Activated B cell treated with CpG ODN at 0.5 μM for 24 hours (primary cell): ENCODE data around the gene ITGA6. TPM values are rescaled to one million over a fixed set of nuclear protein-coding genes. Genes with fewer than 3 reads are reported as not detected.

Experiments used
- ATAC-seq: fragments of 200-7000 bp; cut with Tn5 transposase; one replicate; pipeline ENCODE4 v1.10.0; 2021; ENCODE audit warnings: low read depth, mild to moderate bottlenecking, moderate library complexity
- CTCF ChIA-PET: fragments of 350-600 bp; sonication (Branson Sonifier 250); formaldehyde crosslinking; loops from one replicate; lab custom pipeline; 2021; ENCODE audit warnings: antibody characterized with exemption; lab: Charles Lee
- POLR2A ChIA-PET: fragments of 350-600 bp; sonication (Branson Sonifier 250); formaldehyde crosslinking; loops from one replicate; lab custom pipeline; 2021; ENCODE audit warnings: antibody characterized with exemption; lab: Charles Lee
- DNase-seq: peaks from one replicate; pipeline ENCODE4 v3.0.0; 2022
- H3K27ac Mint-ChIP-seq: one replicate; pipeline ENCODE4 v1.8.0; 2020; ENCODE audit warnings: mixed read lengths
- H3K27me3 Mint-ChIP-seq: one replicate; pipeline ENCODE4 v1.8.0; 2021; ENCODE audit warnings: mixed read lengths
- H3K36me3 Mint-ChIP-seq: one replicate; pipeline ENCODE4 v1.8.0; 2021; ENCODE audit warnings: low read depth, mixed read lengths
- H3K4me1 Mint-ChIP-seq: one replicate; pipeline ENCODE4 v1.8.0; 2021; ENCODE audit warnings: mixed read lengths
- H3K4me3 Mint-ChIP-seq: one replicate; pipeline ENCODE4 v1.8.0; 2020; ENCODE audit warnings: mild to moderate bottlenecking, mixed read lengths
- H3K9me3 Mint-ChIP-seq: one replicate; pipeline ENCODE4 v1.8.0; 2020; ENCODE audit warnings: mixed read lengths
- intact Hi-C: fragments of 100-400 bp; cut with micrococcal nuclease; formaldehyde crosslinking; loops from one replicate; pipeline ENCODE4 v1.15.1; 2024
- total RNA-seq: library from RNA; stranded (reverse); gene quantifications from 2 replicates; pipeline ENCODE4 v1.2.3, GENCODE V29; 2022
- TF ChIP-seq, protein P1 (sequence below): fragments of 200-600 bp; IDR thresholded peaks from one replicate; pipeline ENCODE4 v1.8.0; 2022; ENCODE audit warnings: antibody characterized with exemption, mild to moderate bottlenecking

The ITGA6 gene
- total RNA-seq, 1 donor from 2014 or later: 0.31 TPM

DNA sequence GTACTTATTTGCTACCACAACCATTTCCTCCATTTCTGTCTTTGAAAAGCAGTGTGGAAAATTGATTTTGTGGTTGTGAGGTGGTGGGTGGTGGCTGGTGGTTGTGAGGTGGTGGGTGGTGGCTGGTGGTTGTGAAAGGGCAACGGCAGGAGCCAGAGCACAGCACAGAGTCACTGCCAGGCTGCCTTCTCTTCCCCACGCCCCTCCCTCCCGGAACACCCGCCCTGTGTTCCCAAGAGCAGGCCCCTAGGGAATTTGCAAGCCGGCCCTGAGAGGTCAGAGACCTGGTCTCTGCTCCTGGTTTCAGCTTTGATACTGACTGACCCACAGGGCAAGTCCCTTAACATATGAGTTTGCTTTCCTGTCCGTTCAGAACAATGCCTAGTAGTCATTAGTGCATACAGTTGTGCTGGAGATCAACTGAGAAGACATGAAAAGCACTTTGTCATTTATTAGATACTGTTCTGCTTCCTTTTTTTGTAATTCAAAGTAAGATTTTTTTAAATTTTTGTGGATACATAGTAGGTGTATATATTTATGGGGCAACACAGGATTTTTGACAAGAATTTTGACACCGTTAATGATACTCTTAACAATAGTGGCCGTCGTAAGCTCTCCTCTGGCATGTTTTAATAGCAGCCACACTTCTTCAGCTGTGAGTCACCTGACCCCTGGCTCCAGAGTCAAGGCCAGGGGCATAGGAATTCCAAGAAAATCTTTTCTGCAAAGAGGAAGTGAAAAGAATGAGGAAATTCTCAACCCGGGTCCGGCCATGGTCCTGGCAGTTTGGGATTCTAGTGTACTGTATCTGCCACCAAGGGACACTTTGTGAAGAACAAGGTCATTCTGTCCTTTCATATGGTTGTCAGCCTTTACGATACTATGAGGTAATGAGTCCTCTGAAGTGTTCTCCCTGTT is 53.2 kb downstream of the ITGA6 start:
- POLR2A ChIA-PET: no interaction called here
- H3K27ac Mint-ChIP-seq: no peak overlapping the region
- TF ChIP-seq, protein P1, sequence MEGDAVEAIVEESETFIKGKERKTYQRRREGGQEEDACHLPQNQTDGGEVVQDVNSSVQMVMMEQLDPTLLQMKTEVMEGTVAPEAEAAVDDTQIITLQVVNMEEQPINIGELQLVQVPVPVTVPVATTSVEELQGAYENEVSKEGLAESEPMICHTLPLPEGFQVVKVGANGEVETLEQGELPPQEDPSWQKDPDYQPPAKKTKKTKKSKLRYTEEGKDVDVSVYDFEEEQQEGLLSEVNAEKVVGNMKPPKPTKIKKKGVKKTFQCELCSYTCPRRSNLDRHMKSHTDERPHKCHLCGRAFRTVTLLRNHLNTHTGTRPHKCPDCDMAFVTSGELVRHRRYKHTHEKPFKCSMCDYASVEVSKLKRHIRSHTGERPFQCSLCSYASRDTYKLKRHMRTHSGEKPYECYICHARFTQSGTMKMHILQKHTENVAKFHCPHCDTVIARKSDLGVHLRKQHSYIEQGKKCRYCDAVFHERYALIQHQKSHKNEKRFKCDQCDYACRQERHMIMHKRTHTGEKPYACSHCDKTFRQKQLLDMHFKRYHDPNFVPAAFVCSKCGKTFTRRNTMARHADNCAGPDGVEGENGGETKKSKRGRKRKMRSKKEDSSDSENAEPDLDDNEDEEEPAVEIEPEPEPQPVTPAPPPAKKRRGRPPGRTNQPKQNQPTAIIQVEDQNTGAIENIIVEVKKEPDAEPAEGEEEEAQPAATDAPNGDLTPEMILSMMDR: no peak

DNA sequence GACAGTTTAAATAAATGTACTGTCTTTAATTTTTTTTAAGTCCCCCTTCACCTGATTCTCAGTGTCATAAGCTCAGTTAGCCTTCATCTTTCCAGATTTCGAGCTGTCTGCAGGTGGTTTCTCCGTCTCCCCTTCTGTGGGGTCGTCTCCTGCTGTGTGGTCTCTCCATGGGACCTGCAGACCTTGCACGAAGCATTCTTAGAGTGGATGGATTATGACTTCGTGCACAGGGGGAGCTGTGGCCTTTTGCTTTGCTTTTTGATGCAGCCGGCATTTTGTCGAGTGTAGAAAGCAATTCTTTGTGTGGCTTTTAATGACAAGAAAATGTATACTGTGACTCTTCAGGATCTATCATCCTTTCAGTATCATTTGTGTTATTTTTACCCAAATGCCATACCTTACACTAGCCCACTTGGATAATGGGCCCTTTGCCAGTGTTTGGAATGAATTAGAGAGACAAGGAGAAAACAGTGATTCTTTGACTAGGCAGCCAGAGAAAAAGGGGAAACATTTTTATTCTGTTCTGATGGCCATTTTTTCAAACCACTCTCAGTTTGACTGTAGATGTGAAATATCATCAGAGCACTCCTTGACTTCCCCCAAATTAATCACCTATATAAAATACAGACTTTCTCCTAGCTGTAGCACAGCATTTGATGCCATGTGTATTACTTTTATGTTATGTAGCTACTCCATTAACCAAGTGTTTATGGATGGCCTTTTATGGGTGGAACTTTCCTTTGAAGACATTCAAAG is 54.3 kb downstream of the ITGA6 start:
- Mint-ChIP-seq H3K4me1 (peaks cover 4% of the 10 kb centered on the region), H3K9me3 (no peaks in the 10 kb centered on the region), H3K4me3 (no peak overlapping the region), H3K27me3 (no peaks in the 10 kb centered on the region), H3K27ac (no peak overlapping the region), H3K36me3 (no peaks in the 10 kb centered on the region)
- ChIA-PET CTCF (no interaction called here), POLR2A (no interaction called here)
- DNase-seq (no peak), ATAC-seq (no peak)
- intact Hi-C loops: no loop called here
- TF ChIP-seq, protein P1: no peak

More for the DNA sequence above, 53.2 kb downstream of the ITGA6 start:
- Mint-ChIP-seq H3K4me3 (no peak overlapping the region), H3K9me3 (no peaks in the 10 kb centered on the region), H3K36me3 (no peaks in the 10 kb centered on the region), H3K4me1 (peaks cover 4% of the 10 kb centered on the region), H3K27me3 (no peaks in the 10 kb centered on the region)
- no peak for DNase-seq
- ATAC-seq: no peak
- intact Hi-C loops: no loop called here
- CTCF ChIA-PET: no interaction called here

DNA sequence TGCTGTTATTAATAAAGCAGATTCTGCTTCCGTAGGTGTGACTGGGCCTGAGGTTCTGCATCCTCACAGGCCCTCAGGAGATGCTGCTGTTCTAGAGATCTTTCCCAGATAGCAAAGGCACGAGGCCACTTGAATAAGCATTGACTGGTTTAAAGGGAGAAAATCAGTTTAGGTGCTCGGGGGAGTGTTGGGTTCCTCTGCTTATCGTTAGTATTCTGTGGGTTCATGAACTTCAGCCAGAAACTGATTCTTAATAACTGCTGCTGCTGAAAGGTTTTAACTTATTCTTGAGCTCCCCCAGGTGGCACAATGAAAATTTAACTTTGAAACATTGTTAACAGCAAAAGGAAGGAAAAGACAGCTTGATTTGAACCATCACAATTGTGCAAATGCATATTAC is 56.9 kb downstream of the ITGA6 start:
- intact Hi-C loops: no loop called here
- Mint-ChIP-seq H3K9me3 (no peaks in the 10 kb centered on the region), H3K27me3 (no peaks in the 10 kb centered on the region), H3K4me1 (peaks cover 4% of the 10 kb centered on the region), H3K27ac (no peak overlapping the region), H3K4me3 (no peak overlapping the region), H3K36me3 (peaks cover 4% of the 10 kb centered on the region)
- ATAC-seq (no peak), DNase-seq (no peak)
- ChIA-PET CTCF (interaction anchor here (1.4 kb wide), 1 partner anchor 795 kb away, joined by 6 read pairs; no protein-coding TSS in a partner anchor), POLR2A (no interaction called here)
- TF ChIP-seq, protein P1: no peak

DNA sequence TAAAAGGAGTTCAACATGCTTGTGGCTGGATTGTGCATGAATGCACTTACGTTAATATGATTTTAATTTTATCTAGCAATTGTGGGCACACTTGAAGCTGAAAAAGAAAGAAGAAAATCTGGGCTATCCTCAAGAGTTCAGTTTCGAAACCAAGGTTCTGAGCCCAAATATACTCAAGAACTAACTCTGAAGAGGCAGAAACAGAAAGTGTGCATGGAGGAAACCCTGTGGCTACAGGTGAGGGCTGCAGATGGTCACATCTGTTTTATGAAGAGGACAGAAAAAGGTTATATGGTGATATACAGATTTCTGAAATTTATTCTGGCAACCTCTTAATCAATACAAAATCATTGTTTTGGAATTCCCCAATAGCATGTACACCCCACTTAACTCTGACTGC is 57.3 kb downstream of the ITGA6 start:
- POLR2A ChIA-PET: no interaction called here
- H3K27ac Mint-ChIP-seq: no peak overlapping the region
- H3K36me3 Mint-ChIP-seq: peaks cover 4% of the 10 kb centered on the region
- no peaks in the 10 kb centered on the region for H3K9me3 Mint-ChIP-seq
- no peak for ATAC-seq
- intact Hi-C loops: no loop called here
- no peak for DNase-seq
- CTCF ChIA-PET: interaction anchor here (1.4 kb wide), 1 partner anchor 796 kb away, joined by 6 read pairs; no protein-coding TSS in a partner anchor
- peaks cover 4% of the 10 kb centered on the region for H3K4me1 Mint-ChIP-seq
- H3K27me3 Mint-ChIP-seq: no peaks in the 10 kb centered on the region
- no peak overlapping the region for H3K4me3 Mint-ChIP-seq
- TF ChIP-seq, protein P1: no peak

DNA sequence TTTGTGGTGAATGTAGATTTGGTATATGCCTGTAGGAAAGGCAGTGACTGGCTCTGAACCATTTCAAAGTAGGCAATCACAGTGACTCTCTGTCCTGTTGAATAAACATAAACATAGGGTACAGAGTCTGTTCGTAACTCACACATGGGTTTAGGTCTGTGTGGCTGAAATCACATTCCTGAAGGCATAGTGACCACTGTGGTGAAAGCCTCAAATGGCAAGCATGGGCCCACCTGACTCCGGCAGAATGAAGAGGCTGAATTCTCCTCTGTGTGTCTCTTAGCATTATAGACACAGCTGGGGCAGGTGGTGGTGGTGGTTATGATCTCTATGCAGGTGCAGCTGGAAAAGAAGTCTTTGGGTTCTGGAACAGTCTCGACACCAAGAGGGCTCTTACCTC is 61.2 kb downstream of the ITGA6 start:
- Mint-ChIP-seq H3K27ac (no peak overlapping the region), H3K9me3 (no peaks in the 10 kb centered on the region), H3K4me3 (no peak overlapping the region), H3K27me3 (no peaks in the 10 kb centered on the region), H3K36me3 (peaks cover 11% of the 10 kb centered on the region), H3K4me1 (peaks cover 4% of the 10 kb centered on the region)
- TF ChIP-seq, protein P1: no peak
- intact Hi-C loops: no loop called here
- CTCF ChIA-PET: no interaction called here
- DNase-seq (no peak), ATAC-seq (no peak)
- POLR2A ChIA-PET: no interaction called here
